Measurements from ENCODE around the gene BCAS2.
"Not testable (repeated sequence)": the region's sequence is repeated elsewhere in the genome, so short reads cannot be mapped to it uniquely, and the experiment has no call there.

Gene BCAS2

GRCh38 chr1:114581335-114582287, at the start of gene BCAS2:
Gene BCAS2 (minus strand): TSS chr1:114581615. CDS start chr1:114581591, 24 bp downstream.
- peak; percentile 93 for DNase-seq

- no peak for DNase-seq
Measured at GRCh38 chr1:114627107-114627506, 45.7 kb upstream of the BCAS2 start.

DNA sequence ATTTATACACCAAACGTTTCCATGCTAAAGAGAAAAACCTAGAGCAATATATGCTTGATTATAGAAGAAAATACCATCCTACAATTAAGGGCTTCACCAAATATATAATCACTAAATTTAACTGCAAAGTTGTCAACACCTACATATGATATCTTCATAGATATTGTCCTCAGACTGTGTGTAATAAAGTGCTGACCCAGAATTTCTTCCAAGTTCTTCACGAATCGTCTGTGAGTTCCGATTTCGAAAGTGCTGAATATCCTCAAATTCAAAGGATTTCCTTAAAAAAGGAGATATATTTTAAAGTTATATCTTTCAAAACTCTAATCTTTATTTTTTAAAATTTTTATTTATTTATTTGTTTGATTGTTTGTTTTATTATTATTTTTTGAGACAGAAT, 41.9 kb upstream of the BCAS2 start:
- DNase-seq, result no peak

- no peak for DNase-seq
Measured at GRCh38 chr1:114620419-114620818, 39.0 kb upstream of the BCAS2 start.

DNA sequence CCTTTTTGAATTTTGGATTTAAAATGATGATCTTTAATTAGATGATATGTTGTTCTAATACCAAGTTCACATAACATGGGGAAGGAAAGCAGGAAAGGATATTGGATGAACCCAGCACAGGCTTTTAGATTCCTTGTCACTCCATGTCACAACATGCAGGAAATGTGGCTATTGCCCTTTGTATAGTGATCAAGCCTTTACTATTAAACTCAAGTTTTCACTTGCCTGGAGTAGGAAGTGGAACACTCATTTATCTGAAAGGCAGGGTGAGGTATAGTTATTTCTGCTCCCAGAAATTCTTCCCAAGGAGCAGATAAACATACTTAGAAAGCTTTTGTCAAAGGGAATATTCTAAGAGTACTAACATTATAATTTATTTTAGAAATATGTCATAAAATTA, 37.2 kb upstream of the BCAS2 start:
- DNase-seq, result no peak

DNA sequence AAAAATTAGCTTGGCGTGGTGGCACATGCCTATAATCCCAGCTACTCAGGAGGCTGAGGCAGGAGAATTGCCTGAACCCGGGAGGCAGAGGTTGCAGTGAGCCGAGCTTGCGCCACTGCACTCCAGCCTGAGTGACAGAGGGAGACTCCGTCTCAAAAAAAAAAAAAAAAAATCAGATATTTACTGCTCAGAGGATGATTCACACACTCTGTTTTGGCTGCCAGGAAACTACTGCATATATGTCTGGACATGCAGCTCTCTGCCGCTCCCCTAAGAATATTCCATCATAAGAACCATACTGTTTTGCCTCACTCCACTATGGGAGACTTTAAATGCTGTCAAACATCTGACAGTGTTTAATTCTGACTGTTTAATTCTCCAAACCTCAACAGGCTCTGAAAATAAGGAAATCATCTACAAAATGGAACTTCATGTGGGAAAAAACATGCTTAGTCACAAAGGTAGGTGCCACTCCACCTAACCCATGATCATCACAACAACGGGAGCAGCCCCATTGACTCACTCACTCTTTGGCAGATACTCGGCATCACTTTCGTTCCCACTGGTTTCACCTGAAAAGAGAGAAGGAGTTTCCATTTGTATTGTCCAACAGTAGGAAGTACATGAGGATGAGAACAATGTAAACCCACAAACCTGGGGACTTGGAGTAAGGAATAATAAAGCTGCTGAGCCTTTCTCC, 29.3 kb upstream of the BCAS2 start:
- DNase-seq, result no peak

GRCh38 chr1:114609826-114610225, 28.4 kb upstream of the BCAS2 start:
- no peak for DNase-seq

- DNase-seq, result no peak
Measured at GRCh38 chr1:114609026-114609425, 27.6 kb upstream of the BCAS2 start.

DNA sequence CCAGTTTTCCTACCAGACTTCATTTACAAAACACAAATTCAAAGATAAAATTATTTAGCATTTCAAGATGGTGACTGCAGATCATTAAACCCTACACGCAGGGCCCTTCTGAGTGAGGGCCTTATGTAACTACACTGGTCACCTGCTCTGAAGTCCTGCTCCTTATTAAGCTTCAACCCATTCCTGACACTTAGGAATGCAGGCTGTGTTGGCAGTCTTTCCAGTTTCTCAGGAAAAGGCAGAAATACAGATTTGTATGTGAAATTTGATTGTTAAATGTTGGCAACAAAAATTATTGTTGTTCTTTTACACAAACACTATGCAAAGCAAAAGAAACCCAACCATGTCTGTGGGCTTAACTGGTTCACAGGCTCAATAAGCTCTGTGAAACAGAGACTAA, 25.8 kb upstream of the BCAS2 start:
- no peak for DNase-seq

GRCh38 chr1:114597949-114598348, 16.5 kb upstream of the BCAS2 start:
- no peak for DNase-seq

- DNase-seq, result no peak
Measured at GRCh38 chr1:114595602-114596001, 14.2 kb upstream of the BCAS2 start.

DNA sequence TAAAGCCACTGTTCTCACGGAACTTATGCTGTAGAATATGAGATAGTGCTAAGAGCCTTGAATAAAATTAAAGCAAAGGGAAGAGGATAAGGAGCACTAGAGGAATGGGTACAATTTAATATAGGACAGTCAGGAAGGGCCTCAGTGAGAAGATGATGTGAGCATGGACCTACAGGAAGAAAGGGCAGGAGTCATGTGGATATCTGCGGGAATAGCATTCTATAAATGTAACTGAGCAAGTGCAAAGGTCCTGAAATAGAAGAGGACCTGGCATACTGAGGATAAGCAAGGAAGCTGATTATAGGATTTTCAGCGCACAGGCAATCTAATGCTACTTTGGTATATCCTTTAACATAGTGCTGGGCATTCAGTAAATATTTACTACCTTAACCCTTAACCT, 12.6 kb upstream of the BCAS2 start:
- DNase-seq, result no peak

DNA sequence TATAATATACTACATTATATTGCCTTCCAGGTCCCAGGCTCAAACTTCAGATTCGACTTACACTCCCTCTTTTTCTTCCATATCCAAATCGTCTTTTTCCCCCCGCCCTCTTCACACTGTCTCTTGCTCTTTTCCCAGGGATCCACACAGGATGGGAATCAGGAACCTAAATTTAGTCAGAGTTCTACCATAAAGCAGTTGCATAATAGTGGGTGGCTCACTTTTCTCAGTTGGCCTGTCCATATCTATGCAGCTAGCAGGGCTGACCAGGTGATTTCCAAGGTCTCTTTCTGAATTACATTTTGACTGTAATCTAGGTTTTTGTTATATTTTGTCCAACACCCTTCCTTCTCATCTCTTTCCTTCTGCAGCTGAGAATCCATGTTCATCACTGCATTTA, 7.7 kb upstream of the BCAS2 start:
- DNase-seq, result no peak

DNA sequence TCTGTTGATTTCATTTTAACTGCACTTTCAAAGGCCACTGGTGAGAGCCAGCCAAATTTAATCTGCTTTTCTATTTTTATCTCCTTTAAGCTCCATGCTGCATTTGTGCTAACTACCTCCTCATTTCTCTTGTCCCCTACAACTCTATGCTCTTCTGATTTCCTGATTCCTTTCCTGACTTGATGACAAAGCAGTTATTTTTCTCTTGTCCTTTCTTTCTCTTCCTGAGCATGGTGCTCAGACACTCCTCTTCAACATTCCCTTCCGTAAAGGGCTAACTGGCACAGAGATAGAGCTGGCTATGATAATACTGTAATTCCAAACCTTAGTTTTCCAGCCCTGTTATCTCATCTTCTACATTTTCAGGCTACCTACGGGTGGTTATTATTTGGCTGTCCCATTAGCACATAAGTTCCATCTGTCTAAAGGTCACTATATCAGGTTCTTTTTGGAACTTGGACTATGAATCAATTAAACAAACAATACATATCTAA, 6.8 kb upstream of the BCAS2 start:
- no peak for DNase-seq

- no peak for DNase-seq
Measured at GRCh38 chr1:114587203-114587991, 6.0 kb upstream of the BCAS2 start.

GRCh38 chr1:114586513-114587047, 5.2 kb upstream of the BCAS2 start:
- DNase-seq, result no peak

GRCh38 chr1:114585231-114585630, 3.8 kb upstream of the BCAS2 start:
- DNase-seq, result no peak

- no peak for DNase-seq
Measured at GRCh38 chr1:114574365-114574764, 7.0 kb downstream of the BCAS2 start.

DNA sequence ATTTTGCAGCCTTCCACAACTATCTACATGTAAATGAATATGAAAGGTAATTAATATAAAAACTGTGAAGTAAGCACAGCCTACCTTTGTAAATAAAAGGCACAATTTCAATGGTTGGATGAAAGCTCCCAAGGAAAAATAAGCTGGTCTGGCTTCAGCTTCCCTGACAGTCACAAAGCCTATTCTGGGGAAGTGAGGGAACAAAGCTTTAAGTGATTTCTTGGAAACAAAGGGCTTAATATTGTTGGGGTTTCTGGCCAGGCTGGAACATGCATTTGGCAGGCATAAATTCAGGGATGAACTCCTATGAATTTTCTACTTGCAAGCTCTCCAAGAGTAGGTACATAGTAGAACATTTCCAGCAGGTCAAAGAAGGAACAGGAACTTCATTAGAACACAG, 17.3 kb downstream of the BCAS2 start:
- no peak for DNase-seq

DNA sequence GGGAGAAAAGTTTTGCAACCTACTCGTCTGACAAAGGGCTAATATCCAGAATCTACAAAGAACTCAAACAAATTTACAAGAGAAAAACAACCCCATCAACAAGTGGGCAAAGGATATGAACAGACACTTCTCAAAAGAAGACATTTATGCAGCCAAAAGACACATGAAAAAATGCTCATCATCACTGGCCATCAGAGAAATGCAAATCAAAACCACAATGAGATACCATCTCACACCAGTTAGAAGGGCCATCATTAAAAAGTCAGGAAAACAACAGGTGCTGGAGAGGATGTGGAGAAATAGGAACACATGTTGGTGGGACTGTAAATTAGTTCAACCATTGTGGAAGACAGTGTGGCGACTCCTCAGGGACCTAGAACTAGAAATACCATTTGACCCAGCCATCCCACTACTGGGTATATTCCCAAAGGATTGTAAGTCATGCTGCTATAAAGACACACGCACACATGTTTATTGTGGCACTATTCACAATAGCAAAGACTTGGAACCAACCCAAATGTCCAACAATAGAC, 18.4 kb downstream of the BCAS2 start:
- DNase-seq, result not testable (repeated sequence)

DNA sequence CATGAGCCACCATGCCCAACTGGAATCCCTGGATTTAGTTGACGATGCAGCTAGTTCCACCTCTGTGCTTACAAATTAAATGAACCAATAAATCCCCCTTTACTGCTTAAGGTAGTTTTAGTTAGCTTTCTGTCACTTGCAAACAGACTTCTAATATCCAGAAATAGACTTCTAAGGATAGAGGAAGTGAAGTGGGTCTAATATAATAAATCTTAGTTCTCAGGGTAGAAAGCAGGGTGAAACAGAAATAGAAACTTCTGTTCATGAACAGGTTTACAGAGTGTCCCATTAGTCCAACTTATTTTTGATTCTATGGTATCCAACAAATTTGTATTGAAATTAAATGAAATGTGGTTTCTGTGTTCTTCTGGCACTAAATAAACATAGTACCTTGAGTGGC, 20.1 kb downstream of the BCAS2 start:
- no peak for DNase-seq

GRCh38 chr1:114559356-114559755, 22.1 kb downstream of the BCAS2 start:
- no peak for DNase-seq

- no peak for DNase-seq
Measured at GRCh38 chr1:114558544-114558943, 22.9 kb downstream of the BCAS2 start.

Measured in activated CD8-positive, alpha-beta memory T cell treated with anti-CD3 and anti-CD28 coated beads, Interleukin-2, amount 50 U/mL, for 4 hours (primary cell).